ENCODE results near the gene UGT1A5.

- TF ChIP-seq CTCF (IDR thresholded peaks at IDR 0.05) (no peak), POLR2A (IDR thresholded peaks at IDR 0.05) (peak; percentile 26 to 27)
Observed at GRCh38 chr2:233712611-233713261, at the start of gene UGT1A5.
